Fibroblast of skin of back (primary cell): ENCODE measurements around the gene LUM.

Experiments used
- DNase-seq: peaks from one replicate; pipeline ENCODE4 v3.0.0-alpha.2; 2013

LUM gene

GRCh38 chr12:91074154-91074709 is 37.1 kb downstream of the LUM start:
- peak; percentile 65 for DNase-seq

GRCh38 chr12:91073426-91073825 is 37.9 kb downstream of the LUM start:
- DNase-seq: no peak

DNA sequence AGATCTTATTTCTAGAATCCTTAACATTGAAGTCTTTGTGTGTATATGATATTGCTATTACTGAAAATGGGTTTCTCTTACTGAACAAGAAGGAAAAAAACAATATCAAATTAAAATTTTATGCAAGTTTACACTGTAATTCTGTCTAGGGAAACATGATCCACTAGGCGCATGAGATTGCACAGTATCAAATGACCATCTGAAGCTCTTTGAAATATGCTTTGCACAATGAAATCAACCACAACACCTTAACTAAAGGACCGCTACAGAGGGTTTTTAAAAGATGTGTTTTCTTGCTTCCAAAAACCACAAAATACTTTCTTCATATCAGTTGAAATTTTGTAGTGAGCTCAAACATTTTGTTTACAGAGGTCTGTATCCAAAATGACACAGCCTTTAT is 38.4 kb downstream of the LUM start:
- no peak for DNase-seq

DNA sequence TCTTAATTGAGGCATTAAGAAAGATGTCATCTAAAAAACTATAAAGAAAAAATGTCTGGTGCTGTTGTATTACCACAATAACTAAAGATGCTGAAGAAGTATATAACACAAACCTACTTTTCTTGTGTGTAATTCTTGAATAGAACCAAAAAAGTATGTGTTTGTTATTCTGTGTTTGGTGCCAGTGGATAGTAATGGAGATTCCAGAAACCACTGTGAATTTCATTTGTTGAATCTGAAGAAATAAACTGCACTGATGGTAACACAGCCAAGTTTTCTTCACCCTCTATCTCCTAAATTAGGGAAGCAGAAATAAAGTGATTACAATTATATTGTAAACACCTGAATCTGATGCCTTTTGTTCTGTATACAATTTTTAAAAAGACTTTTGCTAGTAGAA is 40.4 kb downstream of the LUM start:
- DNase-seq: no peak

- no peak for DNase-seq
Measured at GRCh38 chr12:91065396-91065795, 45.9 kb downstream of the LUM start.

DNA sequence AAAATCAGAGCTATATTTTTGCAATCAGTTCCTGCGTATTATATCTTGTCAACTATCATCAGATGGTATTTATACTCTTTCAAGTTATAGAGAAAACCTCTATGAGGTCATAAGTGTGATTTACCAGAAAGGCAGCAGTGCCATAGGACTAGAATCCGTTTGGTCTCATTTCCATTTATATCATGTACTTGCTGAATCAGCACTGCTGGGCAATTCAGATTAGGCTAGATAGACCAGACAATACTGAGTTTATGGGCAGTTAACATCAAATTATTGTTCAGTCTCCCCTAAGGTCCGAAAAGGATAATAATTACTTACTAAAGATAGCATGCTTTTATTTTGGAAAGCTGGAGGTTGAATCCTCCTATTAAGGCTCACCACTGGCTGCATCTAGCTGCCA is 46.7 kb downstream of the LUM start:
- no peak for DNase-seq

DNA sequence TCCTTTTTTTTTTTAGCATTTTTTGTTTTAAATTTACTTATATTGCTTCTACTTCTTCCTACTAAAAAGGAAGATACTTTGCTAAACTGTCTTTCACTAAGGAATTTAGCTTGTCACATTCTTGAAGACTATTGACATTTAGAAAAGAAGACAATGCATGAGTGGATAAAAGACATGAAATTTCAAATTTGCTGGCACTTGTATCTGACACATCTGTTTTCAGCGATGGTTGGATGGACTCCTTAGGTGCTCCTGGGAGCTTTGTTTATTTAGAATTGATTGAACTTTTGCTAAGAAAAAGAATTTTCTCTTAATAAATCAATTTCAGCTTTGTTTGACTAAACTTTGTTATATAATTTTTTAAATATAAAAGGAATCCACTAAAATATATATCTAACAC is 50.2 kb downstream of the LUM start:
- no peak for DNase-seq

GRCh38 chr12:91059211-91059610 is 52.1 kb downstream of the LUM start:
- no peak for DNase-seq

DNA sequence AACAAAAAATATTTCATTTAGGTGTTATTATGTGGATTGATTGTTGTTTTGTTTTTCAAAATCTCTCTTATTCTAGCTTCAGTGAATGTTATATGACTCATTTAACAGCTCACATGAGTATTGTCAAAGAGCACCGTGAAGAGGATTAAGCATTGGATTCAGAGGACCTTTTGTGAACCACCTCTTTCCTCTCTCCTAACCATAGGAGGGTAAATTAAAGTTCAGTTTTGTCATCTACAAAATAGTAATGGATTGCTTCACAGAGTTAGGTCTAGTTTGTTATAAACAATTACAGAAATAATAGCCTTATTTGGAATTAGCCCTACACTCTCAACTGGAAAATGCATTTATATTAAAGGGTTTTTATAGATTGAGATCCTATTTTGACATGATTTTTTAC is 52.5 kb downstream of the LUM start:
- no peak for DNase-seq

DNA sequence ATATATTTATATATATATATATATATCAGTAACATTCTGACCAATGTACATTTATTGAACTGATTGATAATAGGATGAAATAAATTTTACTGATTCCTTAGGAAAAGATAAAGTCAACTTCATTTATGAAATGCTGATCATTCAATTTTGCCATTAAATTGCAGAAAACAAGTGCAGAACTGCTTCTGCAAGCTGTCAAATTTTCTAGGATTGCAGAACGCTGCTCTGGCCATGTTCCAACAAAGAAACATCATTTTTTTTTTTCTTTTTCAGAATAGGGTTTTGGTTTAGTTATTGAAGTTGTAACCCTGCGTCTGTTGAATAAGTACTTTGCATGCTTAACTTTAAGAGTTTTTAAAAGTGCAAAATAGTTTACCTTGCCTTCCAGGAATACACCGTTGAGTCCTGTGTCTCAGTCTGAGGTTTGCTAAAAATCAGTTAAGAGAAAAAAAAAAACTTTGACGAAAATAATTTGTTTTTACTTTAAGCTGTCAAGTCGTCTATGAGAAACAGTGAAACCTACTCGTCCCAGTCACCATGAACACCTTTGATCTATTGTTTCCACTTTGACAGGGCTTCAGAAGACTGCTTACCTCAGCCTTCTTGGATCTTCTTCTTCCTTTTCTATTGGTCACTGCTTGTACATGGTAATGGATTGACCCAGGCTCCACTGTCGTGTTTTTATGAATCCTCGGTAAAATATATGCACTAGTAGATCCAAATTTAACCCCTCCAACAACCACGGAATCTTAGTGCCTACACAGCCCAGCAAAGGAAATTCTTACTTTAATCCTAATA is 53.7 kb downstream of the LUM start, which contains the start of gene KERA:
Gene KERA (minus strand): TSS at position 657 of the 798 bp plus-strand sequence. CDS start 1,743 bp downstream, outside the sequence.
- DNase-seq: no peak

- DNase-seq: no peak
Measured at GRCh38 chr12:91056488-91056887, 54.8 kb downstream of the LUM start.

DNA sequence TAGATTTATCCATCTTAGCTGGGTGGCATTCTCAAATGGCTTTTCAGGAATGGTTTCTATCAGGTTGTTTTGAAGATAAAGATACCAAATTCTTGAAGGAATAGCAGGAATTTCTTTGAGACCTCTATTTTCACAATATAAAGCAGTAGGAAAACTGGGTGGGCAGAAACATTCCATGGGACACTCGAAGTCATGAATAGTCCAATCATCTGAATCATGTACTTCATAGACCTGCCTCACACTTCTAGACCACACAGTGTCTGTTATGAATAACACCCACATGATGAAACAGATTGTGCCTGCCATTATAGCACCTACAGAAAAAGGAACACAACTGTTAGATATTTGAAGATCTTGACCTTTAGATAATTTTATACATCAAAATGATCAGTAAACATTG is 55.3 kb downstream of the LUM start:
- peak; percentile 22 for DNase-seq

- peak; percentile 88 for DNase-seq
Measured at GRCh38 chr12:91053951-91054715, 57.2 kb downstream of the LUM start.
